Measurements from ENCODE around the gene KIAA1549.

KIAA1549 gene

GRCh38 chr7:138975343-138976104, 5.7 kb downstream of the KIAA1549 start:
- DNase-seq (ENCODE audit: low read depth in 2 of 2), result no peak

GRCh38 chr7:138974675-138975292, 6.4 kb downstream of the KIAA1549 start:
- no peak for DNase-seq (ENCODE audit: low read depth in 2 of 2)

DNA sequence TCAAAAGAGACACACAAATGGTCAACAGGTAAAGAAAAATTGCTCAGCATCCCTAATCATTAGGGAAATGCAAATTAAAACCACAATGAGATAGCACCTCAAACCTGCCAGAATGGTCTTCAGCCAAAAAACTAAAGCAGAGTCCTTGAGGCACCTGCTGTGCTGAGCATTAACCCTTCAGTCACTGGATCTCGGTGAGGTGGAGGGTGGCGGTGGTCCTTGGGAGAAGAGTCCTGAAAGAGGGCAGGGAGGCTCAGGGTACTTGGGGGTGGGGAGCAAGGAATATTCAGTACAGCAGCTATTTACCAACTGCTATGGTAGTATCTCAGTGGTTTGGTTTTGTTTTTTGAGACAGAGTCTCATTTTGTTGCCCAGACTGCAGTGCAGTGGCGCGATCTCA, 7.1 kb downstream of the KIAA1549 start:
- no peak for DNase-seq (ENCODE audit: low read depth in 2 of 2)

DNA sequence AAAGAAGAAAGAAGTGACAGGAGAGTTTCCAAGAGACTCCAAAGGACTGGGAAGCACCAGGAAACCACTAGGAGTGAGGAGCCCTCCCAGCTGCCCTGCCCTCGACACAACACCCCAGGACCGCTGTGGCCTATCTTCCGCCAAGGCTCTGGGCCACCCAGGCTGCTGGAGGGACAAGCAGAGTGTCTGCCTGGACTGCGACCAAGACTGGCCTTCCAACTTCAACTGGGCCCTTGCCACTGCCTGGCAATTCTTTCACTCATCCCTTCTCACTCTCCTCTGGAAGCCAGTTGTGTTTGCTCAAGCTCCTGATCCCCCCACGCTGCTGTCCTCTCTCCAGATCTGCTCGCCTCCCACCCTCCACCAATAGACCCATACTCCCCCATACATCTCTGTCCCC, 10.2 kb downstream of the KIAA1549 start:
- no peak for DNase-seq (ENCODE audit: low read depth in 2 of 2)

GRCh38 chr7:138970446-138970845, 10.7 kb downstream of the KIAA1549 start:
- DNase-seq (ENCODE audit: low read depth in 2 of 2), result no peak

- DNase-seq (ENCODE audit: low read depth in 2 of 2), result no peak
Measured at GRCh38 chr7:138967159-138967558, 14.0 kb downstream of the KIAA1549 start.

DNA sequence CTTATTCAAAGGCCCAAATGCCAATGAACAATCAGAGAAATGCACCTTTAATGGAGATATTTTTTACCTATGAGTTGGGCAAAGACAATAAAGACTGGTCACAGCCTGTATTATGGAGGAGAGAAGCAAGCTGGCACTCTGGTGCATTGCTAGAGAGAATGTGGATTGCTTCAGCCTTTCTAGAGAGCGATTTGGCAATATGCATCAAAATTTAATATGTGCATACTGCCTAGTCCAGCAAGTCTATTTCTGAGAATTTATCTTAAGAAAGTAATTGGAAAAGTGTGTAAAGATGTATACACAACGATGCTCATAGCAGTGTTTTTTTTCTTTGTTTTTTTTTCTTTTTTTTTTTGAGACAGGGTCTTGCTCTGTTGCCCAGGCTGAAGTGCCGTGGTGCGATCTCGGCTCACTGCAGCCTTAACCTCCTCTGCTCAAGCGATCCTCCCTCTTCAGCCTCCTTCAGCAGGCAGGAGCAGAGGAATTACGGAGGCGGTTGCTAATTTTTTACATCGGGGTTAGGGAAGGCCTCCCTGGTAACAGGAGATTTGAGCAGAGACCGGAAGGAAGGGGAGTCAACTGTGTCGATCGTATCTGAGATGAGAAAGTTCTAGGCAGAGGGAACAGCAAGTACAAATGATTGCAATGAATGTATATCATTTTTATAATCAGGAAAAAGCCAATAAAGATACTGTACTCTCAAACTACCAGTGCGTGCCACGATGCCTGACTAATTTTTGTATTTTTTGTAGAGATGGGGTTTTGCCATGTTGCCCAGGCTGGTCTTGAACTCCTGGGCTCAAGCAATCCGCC, 16.4 kb downstream of the KIAA1549 start:
- DNase-seq (ENCODE audit: low read depth in 2 of 2), result no peak

GRCh38 chr7:138963675-138964074, 17.5 kb downstream of the KIAA1549 start:
- no peak for DNase-seq (ENCODE audit: low read depth in 2 of 2)

GRCh38 chr7:138962561-138963270, 18.5 kb downstream of the KIAA1549 start:
- no peak for DNase-seq (ENCODE audit: low read depth in 2 of 2)

DNA sequence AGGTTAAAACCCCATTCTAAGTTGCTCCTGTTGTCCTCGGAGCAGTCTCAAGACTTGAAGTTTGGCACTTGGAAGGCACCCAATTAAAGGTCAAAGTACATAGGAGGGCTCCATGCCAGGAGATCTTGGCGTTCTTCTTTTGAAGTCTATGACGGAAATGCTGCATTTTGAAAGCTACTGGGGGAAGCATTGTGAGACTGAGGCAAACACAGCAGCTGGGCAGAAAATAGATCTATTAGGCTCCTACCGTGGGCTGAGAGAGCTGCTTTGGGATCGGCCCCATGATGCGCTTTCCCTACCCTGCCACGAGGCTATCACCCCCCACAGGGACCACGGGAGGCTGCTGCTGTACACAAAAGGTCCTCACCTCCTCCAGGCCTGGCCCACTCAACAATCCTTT, 20.0 kb downstream of the KIAA1549 start:
- no peak for DNase-seq (ENCODE audit: low read depth in 2 of 2)

GRCh38 chr7:138958391-138958956, 22.7 kb downstream of the KIAA1549 start:
- DNase-seq (ENCODE audit: low read depth in 2 of 2), result no peak

- no peak for DNase-seq (ENCODE audit: low read depth in 2 of 2)
Measured at GRCh38 chr7:138957753-138958390, 23.3 kb downstream of the KIAA1549 start.

DNA sequence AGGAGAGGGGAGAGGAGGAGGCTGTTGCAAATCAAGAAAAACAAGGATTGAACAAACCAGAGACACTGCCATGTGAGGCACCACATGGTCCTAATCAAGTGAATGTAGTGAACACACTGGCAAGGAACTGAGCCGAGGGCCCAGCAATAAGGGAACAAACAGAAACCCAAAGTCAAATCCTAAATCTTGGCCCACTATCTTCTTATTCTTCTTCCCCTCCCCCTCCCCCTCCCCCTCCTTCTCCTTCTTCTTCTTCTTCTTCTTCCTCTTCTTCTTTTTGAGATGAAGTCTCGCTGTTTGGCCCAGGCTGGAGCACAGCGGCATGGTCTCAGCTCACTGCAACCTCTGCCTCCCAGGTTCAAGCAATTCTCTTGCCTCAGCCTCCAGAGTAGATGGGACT, 24.0 kb downstream of the KIAA1549 start:
- no peak for DNase-seq (ENCODE audit: low read depth in 2 of 2)

- no peak for DNase-seq (ENCODE audit: low read depth in 2 of 2)
Measured at GRCh38 chr7:138954545-138955475, 26.4 kb downstream of the KIAA1549 start.

DNA sequence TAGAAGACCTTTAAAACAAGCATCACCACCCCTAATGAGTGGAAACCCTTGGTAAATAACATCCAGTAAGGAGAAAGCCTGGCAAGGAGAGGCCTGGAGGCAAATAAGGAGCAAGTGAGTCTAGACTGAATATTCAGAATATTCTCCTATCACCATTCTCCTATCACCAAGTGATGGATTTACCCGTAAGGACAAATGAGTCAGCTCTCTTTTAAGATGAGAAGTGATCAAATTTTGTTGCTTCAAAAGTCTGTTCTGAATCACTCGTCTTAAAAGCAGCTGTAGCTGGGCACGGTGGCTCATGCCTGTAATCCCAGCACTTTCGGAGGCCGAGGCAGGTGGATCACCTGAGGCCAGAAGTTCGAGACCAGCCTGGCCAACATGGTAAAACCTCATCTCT, 28.4 kb downstream of the KIAA1549 start:
- no peak for DNase-seq (ENCODE audit: low read depth in 2 of 2)

DNA sequence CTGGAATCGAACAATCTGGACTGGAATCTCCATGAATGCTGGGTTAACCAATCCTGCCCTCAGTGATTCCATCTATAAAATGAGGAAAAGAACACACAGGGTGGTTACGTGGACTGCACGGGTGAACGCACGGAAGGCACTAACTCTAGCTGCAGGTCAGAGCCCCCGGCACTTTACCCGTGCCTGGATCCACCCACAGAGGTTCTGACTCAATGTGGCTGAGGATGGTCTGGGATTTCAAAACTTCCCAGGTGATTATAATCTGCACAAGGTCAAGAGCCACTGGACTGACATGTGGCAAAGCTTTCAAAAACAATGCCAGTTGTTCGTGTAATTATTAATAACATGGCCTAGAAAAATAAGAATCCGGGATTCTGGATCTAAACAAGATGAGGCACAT, 29.2 kb downstream of the KIAA1549 start:
- DNase-seq (ENCODE audit: low read depth in 2 of 2), result no peak

DNA sequence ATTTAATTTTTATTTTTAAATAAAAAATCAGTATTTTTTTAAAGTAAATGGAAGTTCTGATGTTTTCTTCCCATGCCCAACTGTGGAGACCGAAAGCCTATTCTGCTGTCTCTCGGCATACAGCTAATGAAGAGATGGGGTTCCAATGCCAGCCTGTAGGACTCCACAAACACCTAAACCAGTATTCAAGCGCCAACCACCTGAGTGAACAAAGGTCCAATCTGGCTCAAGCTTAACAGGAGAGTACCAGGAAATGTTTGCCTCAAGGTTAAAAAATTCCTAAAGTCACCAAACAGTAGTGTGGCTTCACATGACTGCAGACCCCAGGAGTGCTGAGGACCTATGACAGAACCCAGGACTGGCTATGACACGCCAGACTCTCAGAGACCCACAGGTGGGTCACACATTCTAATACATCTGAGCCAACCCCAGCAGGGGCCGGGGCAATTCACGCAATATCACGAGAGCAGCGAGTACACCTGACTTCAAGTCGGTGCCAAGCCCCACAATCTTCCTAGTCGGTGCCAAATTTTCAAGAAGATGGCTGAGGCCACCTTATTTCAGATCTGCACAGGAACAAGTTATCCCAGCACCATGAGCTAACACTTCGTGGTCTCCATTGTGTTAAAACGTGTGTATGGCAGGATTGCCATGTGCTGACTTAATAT, 31.6 kb downstream of the KIAA1549 start:
- no peak for DNase-seq (ENCODE audit: low read depth in 2 of 2)

DNA sequence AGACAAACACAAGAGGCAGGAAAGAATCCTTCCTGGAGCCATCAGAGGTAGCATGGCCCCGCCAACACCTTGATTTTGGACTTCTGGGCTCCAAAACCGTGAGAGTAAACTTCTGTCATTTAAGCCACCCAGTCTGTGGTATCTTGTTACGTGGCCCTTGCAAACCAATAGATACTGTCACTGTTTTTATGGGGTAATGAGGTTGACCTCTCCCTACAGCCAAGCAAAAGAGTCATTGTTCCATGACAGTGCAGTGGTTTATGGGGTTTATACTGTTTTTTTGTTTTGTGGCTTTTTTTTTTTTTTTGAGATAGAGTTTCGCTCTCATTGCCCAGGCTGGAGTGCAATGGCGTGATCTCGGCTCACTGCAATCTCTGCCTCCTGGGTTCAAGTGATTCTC, 32.8 kb downstream of the KIAA1549 start:
- DNase-seq (ENCODE audit: low read depth in 2 of 2), result no peak

DNA sequence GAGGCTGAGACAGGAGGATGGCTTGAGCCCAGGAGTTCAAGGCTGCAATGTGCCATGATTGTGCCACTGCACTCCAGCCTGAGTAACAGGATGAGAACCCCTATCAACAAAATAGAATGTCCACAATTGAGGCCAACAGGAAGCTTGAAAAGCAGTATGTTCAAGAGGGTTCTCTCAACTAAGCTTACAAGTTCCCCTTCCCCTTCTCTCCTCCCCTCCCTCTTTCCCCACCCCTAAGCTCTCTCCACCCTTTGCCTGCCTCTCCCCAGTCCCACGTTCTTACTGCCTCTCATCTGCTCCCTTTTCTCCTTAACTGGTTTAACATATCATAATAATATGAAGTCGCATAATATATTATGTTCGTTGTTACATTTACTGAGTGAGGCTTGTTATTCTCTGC, 35.4 kb downstream of the KIAA1549 start:
- no peak for DNase-seq (ENCODE audit: low read depth in 2 of 2)

DNA sequence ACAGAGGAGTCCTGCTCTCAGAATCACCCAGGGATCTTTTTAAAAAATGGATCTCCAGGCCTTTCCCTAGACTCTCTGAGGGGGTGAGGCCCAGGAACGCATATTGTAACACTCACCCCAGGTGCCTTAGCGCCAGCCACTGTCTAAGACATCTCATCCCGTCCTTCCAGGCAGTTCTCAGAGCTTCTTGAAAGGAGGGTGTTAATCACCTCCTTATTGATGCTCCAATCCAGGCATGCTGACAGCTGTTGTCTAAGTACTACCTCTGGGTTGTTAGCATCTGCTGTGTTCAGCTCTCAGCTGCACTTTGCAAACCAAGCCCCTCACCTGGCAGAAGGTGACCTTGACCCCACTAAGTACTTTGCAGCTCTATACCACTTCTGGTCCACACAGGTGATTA, 36.0 kb downstream of the KIAA1549 start:
- no peak for DNase-seq (ENCODE audit: low read depth in 2 of 2)

All from stimulated activated CD8-positive, alpha-beta memory T cell treated with anti-CD3 and anti-CD28 coated beads, Interleukin-7, amount 100 ng/mL, for 4 hours (primary cell).